H1 (cell line): ENCODE data around the gene SEL1L3.

ENCODE experiments used
- CBX5 ChIP-seq: fragments of 300-800, 300-1000 bp; sonication (generic); IDR thresholded peaks from 2 replicates; pipeline ENCODE4 v1.7.1; 2016; ENCODE audit warnings: antibody characterized with exemption, low read length, low read depth
- CEBPB ChIP-seq: IDR thresholded peaks from 2 replicates; pipeline ENCODE4 v1.6.1; 2012; ENCODE audit warnings: low read depth, low read length
- CREB1 ChIP-seq: IDR thresholded peaks from 2 replicates; pipeline ENCODE4 v1.6.1; 2012; ENCODE audit warnings: inconsistent platforms
- CTCF ChIP-seq, 3 experiments: IDR thresholded peaks; 1 replicate in 2 of 3; 2 replicates in 1 of 3; pipeline versions ENCODE4 v1.5.1 to v1.6.1; 2011; ENCODE audit warnings: low read length in 3 of 3, mild to moderate bottlenecking in 3 of 3, inconsistent platforms in 2 of 3, low read depth in 1 of 3, moderate library complexity in 1 of 3; ENCODE audit not compliant: insufficient read depth in 1 of 3; ENCODE audit errors: control extremely low read depth in 1 of 3
- HDAC6 ChIP-seq: IDR thresholded peaks from one replicate; pipeline ENCODE4 v1.7.1; 2012; ENCODE audit warnings: low read depth, mild to moderate bottlenecking, inconsistent platforms, low read length, moderate library complexity
- MAX ChIP-seq: IDR thresholded peaks from 2 replicates; pipeline ENCODE4 v1.6.1; 2012; ENCODE audit warnings: inconsistent platforms
- POLR2A ChIP-seq, 2 experiments: IDR thresholded peaks; 1 replicate in 1 of 2; 2 replicates in 1 of 2; pipeline ENCODE4 v1.6.1; 2011; ENCODE audit warnings: low read depth in 2 of 2, low read length in 2 of 2, mild to moderate bottlenecking in 2 of 2; ENCODE audit errors: control extremely low read depth in 1 of 2
- POLR2AphosphoS5 ChIP-seq: IDR thresholded peaks from 2 replicates; pipeline ENCODE4 v1.6.1; 2011; ENCODE audit warnings: low read depth, low read length
- RAD21 ChIP-seq, 2 experiments: IDR thresholded peaks in 1 of 2; conservative IDR thresholded peaks in 1 of 2; 2 replicates each; pipeline ENCODE4 v1.6.1; 2011; ENCODE audit warnings: low read depth in 2 of 2, low read length in 2 of 2, improper control_type of control experiment in 1 of 2, inconsistent platforms in 1 of 2, mild to moderate bottlenecking in 1 of 2, moderate library complexity in 1 of 2
- RFX5 ChIP-seq: IDR thresholded peaks from 2 replicates; pipeline ENCODE4 v1.6.1; 2011; ENCODE audit warnings: low read depth, low read length, improper control_type of control experiment, borderline replicate concordance
- SIN3A ChIP-seq, 2 experiments: IDR thresholded peaks in 1 of 2; conservative IDR thresholded peaks in 1 of 2; 2 replicates each; pipeline ENCODE4 v1.6.1; 2011 to 2012; ENCODE audit warnings: low read length in 2 of 2, improper control_type of control experiment in 1 of 2, low read depth in 1 of 2, mild to moderate bottlenecking in 1 of 2
- USF2 ChIP-seq: IDR thresholded peaks from 2 replicates; pipeline ENCODE4 v1.6.1; 2011; ENCODE audit warnings: low read length, improper control_type of control experiment
- YY1 ChIP-seq: IDR thresholded peaks from 2 replicates; pipeline ENCODE4 v1.6.1; 2011; ENCODE audit warnings: low read depth, mild to moderate bottlenecking, low read length

- TF ChIP-seq POLR2A (IDR thresholded peaks at IDR 0.05; ENCODE audit: control extremely low read depth in 1 of 2, low read depth in 2 of 2, low read length in 2 of 2) (no peak), CTCF (IDR thresholded peaks at IDR 0.05; ENCODE audit: control extremely low read depth in 1 of 3, insufficient read depth in 1 of 3, low read depth in 1 of 3, low read length in 3 of 3) (no peak), MAX (no peak), CBX5 (no peak), POLR2AphosphoS5 (no peak), YY1 (no peak), CREB1 (no peak), CEBPB (no peak), SIN3A (conservative IDR thresholded peaks at IDR 0.05 in 1 of 2, IDR thresholded peaks at IDR 0.05 in 1 of 2; ENCODE audit: low read depth in 1 of 2, low read length in 2 of 2) (no peak), HDAC6 (no peak), RAD21 (IDR thresholded peaks at IDR 0.05 in 1 of 2, conservative IDR thresholded peaks at IDR 0.05 in 1 of 2; ENCODE audit: low read depth in 2 of 2, low read length in 2 of 2) (no peak), RFX5 (no peak), USF2 (no peak)
These were observed 111.9 kb downstream of the SEL1L3 start for GRCh38 chr4:25750874-25751273.
